Endothelial cell of umbilical vein (primary cell): ENCODE data around the gene IL36G. TPM values are rescaled to one million over a fixed set of nuclear protein-coding genes. Genes with fewer than 3 reads are reported as not detected.

Source experiments
- BruUV-seq: library from RNA; stranded (reverse); fragments of 400-500 nt; replicated peaks from 2 replicates; lab custom pipeline; 2021; lab: Mats Ljungman, UMichigan
- CTCF ChIA-PET: fragments of 300-600, 350-600 bp; sonication (Branson Sonifier 250); formaldehyde crosslinking; loops from one replicate; lab custom pipeline; 2021; ENCODE audit warnings: antibody characterized with exemption, inconsistent platforms; lab: Charles Lee
- POLR2A ChIA-PET: fragments of 300-600, 350-600 bp; sonication (Branson Sonifier 250); formaldehyde crosslinking; loops from one replicate; lab custom pipeline; 2021; ENCODE audit warnings: antibody characterized with exemption, inconsistent platforms; lab: Charles Lee
- DNase-seq: peaks from one replicate; pipeline ENCODE4 v3.0.0-alpha.2; 2011; ENCODE audit warnings: low read depth, low spot score
- FAIRE-seq: peaks from 2 replicates; lab custom pipeline; 2011; peaks lifted over from hg19 to GRCh38; lab: Jason Lieb, UNC
- H2AFZ ChIP-seq: 2 replicates; pipeline ENCODE4 v1.6.0; 2012; ENCODE audit warnings: low read depth, low read length, control low read depth, inconsistent platforms
- H3K27ac ChIP-seq: 2 replicates; pipeline ENCODE4 v1.5.1; 2011; ENCODE audit warnings: low read depth, mild to moderate bottlenecking, control low read depth, low read length, moderate library complexity; ENCODE audit not compliant: insufficient read depth
- H3K27me3 ChIP-seq, 2 experiments: 2 replicates each; pipeline versions ENCODE4 v1.6.0 to v1.6.1; 2011; ENCODE audit warnings: low read length in 2 of 2, mixed read lengths in 1 of 2; ENCODE audit not compliant: control insufficient read depth in 2 of 2, insufficient read depth in 2 of 2
- H3K36me3 ChIP-seq, 2 experiments: 2 replicates in 1 of 2; 3 replicates in 1 of 2; pipeline ENCODE4 v1.5.1; 2011; ENCODE audit warnings: low read length in 2 of 2, mild to moderate bottlenecking in 1 of 2, moderate library complexity in 1 of 2; ENCODE audit not compliant: control insufficient read depth in 2 of 2, insufficient read depth in 2 of 2; ENCODE audit errors: extremely low read depth in 1 of 2
- H3K4me1 ChIP-seq: 3 replicates; pipeline ENCODE4 v1.5.1; 2011; ENCODE audit warnings: mild to moderate bottlenecking, low read length; ENCODE audit not compliant: control insufficient read depth, insufficient read depth; ENCODE audit errors: extremely low read depth
- H3K4me2 ChIP-seq: 2 replicates; pipeline ENCODE4 v1.6.1; 2011; ENCODE audit warnings: low read length, control low read depth, mixed read lengths; ENCODE audit not compliant: insufficient read depth
- H3K4me3 ChIP-seq, 3 experiments: fragments of 200-600 bp in 1 of 3; sonication (generic), shearing (Covaris generic) in 1 of 3; replicated peaks in 1 of 3; 2 replicates each; pipeline ENCODE4 v1.5.1; 2011 to 2016; ENCODE audit warnings: control low read depth in 3 of 3, low read length in 3 of 3, mild to moderate bottlenecking in 2 of 3, inconsistent platforms in 1 of 3, low read depth in 1 of 3, moderate library complexity in 1 of 3; ENCODE audit not compliant: insufficient read depth in 1 of 3
- H3K79me2 ChIP-seq: 2 replicates; pipeline ENCODE4 v1.6.0; 2012; ENCODE audit warnings: low read length, inconsistent platforms; ENCODE audit not compliant: control insufficient read depth, insufficient read depth
- H3K9ac ChIP-seq: replicated peaks from 2 replicates; pipeline ENCODE3; 2011; ENCODE audit warnings: low read length, control low read depth; ENCODE audit not compliant: insufficient read depth; ENCODE audit errors: extremely low read depth
- H3K9me1 ChIP-seq: replicated peaks from 3 replicates; pipeline ENCODE4 v1.6.0; 2011; ENCODE audit warnings: mild to moderate bottlenecking, low read length; ENCODE audit not compliant: control insufficient read depth, insufficient read depth; ENCODE audit errors: extremely low read depth
- H3K9me3 ChIP-seq: replicated peaks from 2 replicates; pipeline ENCODE4 v1.5.1; 2012; ENCODE audit warnings: low read length, inconsistent platforms; ENCODE audit not compliant: control insufficient read depth, insufficient read depth
- H4K20me1 ChIP-seq: replicated peaks from 2 replicates; pipeline ENCODE3; 2011; ENCODE audit warnings: mild to moderate bottlenecking, low read length; ENCODE audit not compliant: control insufficient read depth, insufficient read depth; ENCODE audit errors: extremely low read depth
- FOS ChIP-seq: IDR thresholded peaks from 2 replicates; pipeline ENCODE4 v1.6.1; 2011; ENCODE audit warnings: mild to moderate bottlenecking, low read length, moderate library complexity, borderline replicate concordance; ENCODE audit not compliant: insufficient read depth
- GATA2 ChIP-seq: IDR thresholded peaks from 2 replicates; pipeline ENCODE4 v1.7.0; 2011; ENCODE audit warnings: low read depth, mild to moderate bottlenecking, moderate library complexity, mixed read lengths, low read length; ENCODE audit not compliant: insufficient read length, insufficient read depth
- MAX ChIP-seq: IDR thresholded peaks from 2 replicates; pipeline ENCODE4 v1.6.1; 2011; ENCODE audit not compliant: insufficient read depth, insufficient read length
- POLR2A ChIP-seq: IDR thresholded peaks from 2 replicates; pipeline ENCODE4 v1.6.1; 2012; ENCODE audit warnings: low read depth, mild to moderate bottlenecking, control low read depth, low read length
- dilution Hi-C: fragments of 300-500 bp; cut with MboI; formaldehyde crosslinking; loops from one replicate; pipeline ENCODE4 v1.15.0; 2019; ENCODE audit warnings: low sequenced_read_pairs; ENCODE audit not compliant: extremely low pct_ligation_motif_present
- intact Hi-C: fragments of 100-400 bp; cut with micrococcal nuclease; formaldehyde crosslinking; loops from one replicate; pipeline ENCODE4 v1.10.0; 2022
- polyA plus RNA-seq, 4 experiments: library from polyadenylated mRNA; depleted of rRNA in 3 of 4; stranded (reverse) in 3 of 4; unstranded in 1 of 4; fragments of >200 nt; gene quantifications; 2 replicates each; pipeline versions ENCODE4 v1.2.1 to v1.2.3, GENCODE V29; 2011 to 2012; ENCODE audit warnings: missing spikeins in 1 of 4
- total RNA-seq: library from RNA; stranded (reverse); gene quantifications from 2 replicates; pipeline ENCODE4 v1.2.3, GENCODE V29; 2021

Gene IL36G
- total and polyA plus RNA-seq, 2 donors (not counting 3 experiments of a cell fraction or from before 2014, with no cell fraction given) = not detected

GRCh38 chr2:112942654-112943002, 35.2 kb upstream of the IL36G start:
- Histone ChIP-seq H3K9me3 (no peaks in the 10 kb centered on the region), H3K27ac (no peak overlapping the region), H3K4me3 (no peak overlapping the region), H3K9me1 (no peaks in the 10 kb centered on the region), H4K20me1 (no peaks in the 10 kb centered on the region), H3K27me3 (peaks cover 16 to 22% of the 10 kb centered on the region in 2 experiments), H3K4me1 (no peaks in the 10 kb centered on the region), H3K4me2 (no peak overlapping the region), H3K9ac (no peak overlapping the region), H3K79me2 (no peaks in the 10 kb centered on the region), H3K36me3 (no peaks in the 10 kb centered on the region), H2AFZ (no peak overlapping the region)
- POLR2A ChIA-PET = interaction anchor here (1.5 kb wide), 1 partner anchor 193 kb away, joined by 9 read pairs; no protein-coding TSS in a partner anchor
- CTCF ChIA-PET = interaction anchor here (1.1 to 4.9 kb wide), 32 partner anchors 9 to 362 kb away, joined by 3 to 410 read pairs (median 10); partner anchors contain the start of genes CKAP2L and IL1A
- intact Hi-C loops = loop anchor here (5.0 kb wide), 1 partner anchor 130 kb away; no protein-coding TSS in a partner anchor
- BruUV-seq = no TSS peak
- dilution Hi-C loops = loop anchor here (25.0 kb wide), 1 partner anchor 180 kb away; the partner anchor contains the start of gene CKAP2L
- FAIRE-seq = no peak
- no peak for DNase-seq
- TF ChIP-seq GATA2 (no peak), POLR2A (no peak), FOS (no peak)

- Histone ChIP-seq H3K79me2 (no peaks in the 10 kb centered on the region), H3K27me3 (peaks cover 11 to 26% of the 10 kb centered on the region in 2 experiments), H3K9me1 (no peaks in the 10 kb centered on the region), H2AFZ (no peak overlapping the region), H3K4me3 (no peak overlapping the region), H3K4me2 (no peak overlapping the region), H4K20me1 (no peaks in the 10 kb centered on the region), H3K36me3 (no peaks in the 10 kb centered on the region), H3K9me3 (no peaks in the 10 kb centered on the region), H3K27ac (no peak overlapping the region), H3K9ac (no peak overlapping the region), H3K4me1 (no peaks in the 10 kb centered on the region)
- dilution Hi-C loops = loop anchor here (25.0 kb wide), 1 partner anchor 183 kb away; the partner anchor contains the start of gene CKAP2L
- FAIRE-seq (no peak), DNase-seq (no peak)
- TF ChIP-seq MAX = no peak
- no peak for TF ChIP-seq POLR2A
- ChIA-PET POLR2A (no interaction called here), CTCF (interaction anchor here (1.2 kb wide), 1 partner anchor 14 kb away, joined by 6 read pairs; no protein-coding TSS in a partner anchor)
- no TSS peak for BruUV-seq
- intact Hi-C loops = loop anchor here (5.0 kb wide), 1 partner anchor 133 kb away; no protein-coding TSS in a partner anchor
Observed at GRCh38 chr2:112944971-112945370, 32.8 kb upstream of the IL36G start.
